ENCODE measurements around the gene CD34.
"Not testable (repeated sequence)": the region's sequence is repeated elsewhere in the genome, so short reads cannot be mapped to it uniquely, and the experiment has no call there.

The CD34 gene

DNA sequence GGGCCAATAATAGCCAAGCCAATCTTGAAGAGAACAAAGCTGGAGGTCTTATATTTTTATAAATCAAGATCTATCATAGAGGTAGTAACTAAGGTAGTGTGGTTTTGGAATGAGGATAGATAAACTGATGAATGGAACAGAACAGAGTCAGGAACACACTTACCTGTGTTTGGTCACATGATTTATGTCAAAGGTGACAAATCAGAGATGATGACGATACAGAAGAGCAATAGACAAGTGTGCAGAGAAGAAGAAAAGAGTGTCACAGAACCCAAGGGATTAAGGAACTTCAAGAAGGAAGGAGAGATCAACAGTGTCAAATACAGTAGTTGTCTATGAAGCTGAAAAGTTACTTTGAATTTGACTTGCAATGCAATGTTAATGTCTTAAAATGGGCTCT is 16.1 kb upstream of the CD34 start:
- DNase-seq (ENCODE audit: low spot score), result no peak

DNA sequence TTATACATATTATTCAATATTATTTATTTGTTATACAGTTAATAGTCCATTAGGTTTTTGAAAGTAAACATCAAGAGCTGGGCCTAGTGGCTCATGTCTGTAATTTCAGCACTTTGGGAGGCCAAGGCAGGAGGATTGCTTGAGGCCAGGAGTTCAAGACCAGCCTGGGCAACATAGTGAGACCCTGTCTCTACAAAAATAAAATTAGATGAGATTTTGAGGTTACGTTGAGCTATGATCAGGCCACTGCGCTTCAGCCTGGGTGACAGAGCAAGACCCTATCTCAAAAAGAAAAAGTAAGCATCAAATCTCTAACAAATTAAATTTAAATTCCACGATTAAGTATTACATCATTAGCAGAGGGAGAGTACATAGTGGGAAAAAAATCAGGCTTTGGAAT is 15.0 kb upstream of the CD34 start:
- not testable (repeated sequence) for DNase-seq (ENCODE audit: low spot score)

DNA sequence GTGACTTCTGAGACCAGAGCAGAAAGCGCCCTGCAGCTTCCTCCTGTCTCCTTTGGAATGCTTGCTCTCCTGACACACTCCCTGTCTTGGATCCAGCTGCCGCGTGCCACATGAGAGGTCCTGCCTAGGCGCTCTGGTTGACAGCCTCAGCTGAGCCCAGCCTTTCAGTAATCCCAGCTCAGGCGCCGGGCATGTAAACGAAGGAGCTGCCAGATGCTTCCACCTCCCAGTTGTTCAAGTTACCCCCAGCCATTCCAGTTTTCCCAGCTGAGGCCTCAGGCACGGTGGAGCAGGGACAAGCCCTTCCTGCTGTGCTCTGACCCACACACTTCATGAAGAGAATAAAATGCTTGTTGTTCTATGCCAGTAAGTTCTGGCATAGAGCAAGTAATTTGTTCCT is 14.3 kb upstream of the CD34 start:
- DNase-seq (ENCODE audit: low spot score), result peak; percentile 11

- no peak for DNase-seq (ENCODE audit: low spot score)
Measured at GRCh38 chr1:207923561-207923960, 12.6 kb upstream of the CD34 start.

- no peak for DNase-seq (ENCODE audit: low spot score)
Measured at GRCh38 chr1:207923121-207923520, 12.2 kb upstream of the CD34 start.

DNA sequence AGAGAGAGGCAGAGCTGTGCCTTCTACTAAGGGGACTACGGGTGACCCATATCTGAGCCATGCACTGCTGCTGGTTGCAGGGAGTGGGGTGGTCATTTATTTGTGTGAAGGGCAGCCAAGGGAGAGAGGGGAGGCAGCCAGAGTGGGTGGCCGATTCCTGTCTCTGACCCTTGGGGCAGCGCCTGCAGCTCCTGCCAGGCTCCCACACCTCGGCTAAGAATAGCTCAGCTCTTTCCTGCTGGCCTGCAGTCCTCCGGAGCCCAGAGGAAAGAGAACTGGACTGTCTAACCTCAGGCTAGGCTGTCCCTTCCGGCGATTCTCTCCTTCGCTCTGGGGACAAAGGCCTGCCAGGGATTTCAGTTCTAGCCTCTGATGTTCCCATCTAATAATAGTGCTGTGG is 11.6 kb upstream of the CD34 start:
- DNase-seq (ENCODE audit: low spot score), result no peak

DNA sequence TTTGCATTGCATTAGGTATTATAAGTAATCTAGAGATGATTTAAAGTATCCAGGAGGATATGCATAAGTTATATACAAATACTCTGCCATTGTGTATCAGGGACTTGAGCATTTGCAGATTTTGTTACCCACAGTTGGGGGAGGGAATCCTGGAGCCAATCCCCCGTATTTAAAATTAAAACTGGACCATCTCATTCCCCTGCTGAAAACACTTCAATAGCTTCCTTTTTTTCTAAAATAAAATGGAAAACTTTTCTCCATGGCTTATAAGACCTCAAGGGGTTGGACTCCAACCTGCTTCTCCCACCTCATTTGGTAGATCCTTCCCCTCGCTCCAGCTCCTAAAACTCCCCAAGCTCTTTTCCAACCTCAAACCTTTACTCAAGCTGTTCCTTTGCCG is 10.4 kb upstream of the CD34 start:
- DNase-seq (ENCODE audit: low spot score), result no peak

GRCh38 chr1:207920444-207921021 is 9.6 kb upstream of the CD34 start:
- DNase-seq (ENCODE audit: low spot score), result no peak

DNA sequence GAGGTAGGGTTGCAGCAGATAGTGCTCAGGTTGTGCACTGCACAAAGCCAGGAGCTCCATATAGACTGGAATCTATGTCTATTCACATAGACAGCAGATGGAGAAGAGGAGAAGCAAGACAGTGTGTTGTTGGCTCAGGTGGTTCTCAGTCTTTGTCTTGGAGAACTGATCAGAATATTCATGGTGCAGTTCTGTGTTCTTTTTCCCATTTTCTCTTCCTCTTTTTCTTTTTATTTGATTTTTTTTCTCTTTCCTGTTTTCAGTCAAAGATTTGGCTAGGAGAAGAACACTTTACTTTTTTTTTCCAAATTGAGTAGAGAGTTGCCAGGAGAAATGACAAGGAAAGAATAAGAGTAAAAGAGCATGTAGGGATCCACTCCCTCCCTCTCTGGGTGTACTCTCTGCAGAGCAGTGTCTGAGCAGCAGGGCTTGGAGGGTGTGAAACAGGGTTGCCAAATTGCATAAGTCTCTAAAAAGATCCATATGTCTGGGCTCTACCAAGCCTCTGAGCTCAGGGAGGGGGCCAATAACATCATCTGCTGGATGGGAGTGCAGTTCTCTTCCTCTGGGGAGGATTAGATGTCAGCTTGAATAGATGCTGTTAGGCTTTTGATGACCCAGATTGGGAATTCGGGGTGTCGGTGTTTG is 8.7 kb upstream of the CD34 start:
- DNase-seq (ENCODE audit: low spot score), result no peak

DNA sequence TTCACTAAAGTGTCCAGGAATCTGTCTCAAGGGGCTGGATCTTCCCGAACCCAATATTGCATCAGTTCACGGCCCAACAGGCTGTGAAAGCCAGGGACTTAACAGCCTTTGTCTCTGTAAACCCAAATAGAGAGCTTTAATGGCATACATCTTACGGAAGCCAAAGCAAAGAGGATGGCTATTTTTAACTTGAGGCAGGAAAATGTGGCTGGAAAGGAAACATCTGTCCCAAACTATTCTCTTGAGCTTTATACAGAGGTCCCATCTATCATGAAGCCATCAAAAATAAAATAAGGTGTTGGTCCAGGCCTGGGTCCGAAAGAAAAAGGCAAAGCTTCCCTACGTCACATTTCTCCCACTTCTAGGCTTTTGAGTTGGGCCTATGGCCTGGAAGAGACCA is 7.7 kb upstream of the CD34 start:
- no peak for DNase-seq (ENCODE audit: low spot score)

DNA sequence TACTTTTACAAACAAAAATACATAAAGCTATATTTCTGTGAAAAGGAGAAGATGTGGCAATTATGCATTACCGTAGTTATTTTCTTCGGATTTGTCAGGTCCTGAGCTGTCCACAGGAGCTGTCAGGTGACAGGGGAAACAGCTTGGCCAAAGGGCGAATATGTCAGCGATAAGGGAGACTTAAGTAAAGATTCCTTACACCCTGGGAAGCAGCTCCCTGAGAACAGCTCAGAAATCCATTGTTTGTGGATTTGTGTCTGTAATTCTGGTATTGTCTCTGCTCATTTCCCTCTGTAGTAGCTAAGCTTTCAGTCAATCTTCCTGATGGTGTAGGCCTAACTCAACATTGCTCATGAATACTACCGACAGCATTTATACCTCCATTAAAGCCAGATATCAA is 7.1 kb upstream of the CD34 start:
- no peak for DNase-seq (ENCODE audit: low spot score)

GRCh38 chr1:207917080-207917479 is 6.2 kb upstream of the CD34 start:
- DNase-seq (ENCODE audit: low spot score), result no peak

- DNase-seq (ENCODE audit: low spot score), result no peak
Measured at GRCh38 chr1:207913951-207914350, 3.0 kb upstream of the CD34 start.

DNA sequence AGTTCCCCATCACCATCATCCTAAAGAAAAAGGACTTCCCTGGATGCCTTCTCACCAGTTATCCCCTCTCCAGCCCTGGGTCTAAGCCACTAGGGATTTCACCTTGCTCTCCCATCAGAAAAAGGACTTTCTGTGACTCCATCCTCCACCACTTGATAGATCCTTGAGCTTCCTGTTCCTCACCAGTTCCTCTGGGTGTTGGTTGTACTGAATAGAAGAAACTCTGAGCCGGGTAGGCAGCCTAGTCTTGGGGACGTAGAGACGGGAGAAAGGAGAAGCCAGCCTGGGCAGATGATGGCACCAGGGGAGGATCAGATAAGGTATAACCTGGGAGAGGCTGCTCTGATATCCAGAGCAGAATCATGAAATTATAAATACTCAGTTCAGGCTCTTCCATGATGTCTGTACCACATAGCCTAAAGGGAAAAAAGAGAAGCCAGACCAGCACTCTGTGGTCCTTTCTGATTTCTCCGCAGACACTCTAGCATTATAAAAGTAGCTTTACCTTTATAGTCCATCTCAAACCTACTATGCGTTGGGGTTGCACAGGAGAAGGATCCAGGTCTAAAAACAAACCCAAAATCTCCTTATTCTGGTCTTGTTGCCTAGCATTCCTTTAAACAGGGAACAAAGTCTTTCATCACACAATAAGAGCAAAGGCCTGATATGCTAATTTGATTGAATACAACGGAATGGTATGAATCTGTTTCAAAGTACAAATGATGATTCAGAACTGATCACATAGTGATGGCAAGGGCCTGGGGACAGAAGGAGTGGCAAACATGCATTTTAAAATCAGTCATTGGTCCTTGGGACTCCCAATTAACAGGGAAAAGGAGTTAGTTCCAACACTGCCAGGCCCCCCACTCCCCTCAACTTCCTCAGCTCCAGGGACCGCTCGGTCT is 1.2 kb upstream of the CD34 start:
- no peak for DNase-seq (ENCODE audit: low spot score)

GRCh38 chr1:207909687-207910086 is 1.2 kb downstream of the CD34 start:
- no peak for DNase-seq (ENCODE audit: low spot score)

GRCh38 chr1:207908107-207908734 is 2.7 kb downstream of the CD34 start:
- DNase-seq (ENCODE audit: low spot score), result no peak

DNA sequence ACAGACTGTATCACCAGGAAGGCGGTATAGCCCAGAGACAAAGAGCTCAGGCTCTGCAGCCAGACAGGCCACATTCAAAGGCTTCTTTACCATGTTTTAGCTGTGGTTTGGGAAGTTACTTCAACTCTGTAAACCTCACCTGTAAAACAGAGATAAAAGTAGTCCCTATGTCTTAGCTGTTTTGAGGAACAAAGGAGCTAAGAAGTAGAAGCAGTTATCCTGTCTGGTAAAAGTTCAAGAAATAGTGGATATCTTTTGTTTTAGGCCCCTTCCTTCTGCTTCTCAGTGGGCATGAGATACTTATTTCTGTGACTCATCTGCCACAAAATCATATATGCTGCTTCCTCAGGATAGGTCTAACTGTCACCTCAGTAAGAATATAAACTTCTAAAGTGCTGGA is 6.5 kb downstream of the CD34 start:
- no peak for DNase-seq (ENCODE audit: low spot score)

- no peak for DNase-seq (ENCODE audit: low spot score)
Measured at GRCh38 chr1:207903767-207904166, 7.2 kb downstream of the CD34 start.

GRCh38 chr1:207903053-207903452 is 7.9 kb downstream of the CD34 start:
- no peak for DNase-seq (ENCODE audit: low spot score)

DNA sequence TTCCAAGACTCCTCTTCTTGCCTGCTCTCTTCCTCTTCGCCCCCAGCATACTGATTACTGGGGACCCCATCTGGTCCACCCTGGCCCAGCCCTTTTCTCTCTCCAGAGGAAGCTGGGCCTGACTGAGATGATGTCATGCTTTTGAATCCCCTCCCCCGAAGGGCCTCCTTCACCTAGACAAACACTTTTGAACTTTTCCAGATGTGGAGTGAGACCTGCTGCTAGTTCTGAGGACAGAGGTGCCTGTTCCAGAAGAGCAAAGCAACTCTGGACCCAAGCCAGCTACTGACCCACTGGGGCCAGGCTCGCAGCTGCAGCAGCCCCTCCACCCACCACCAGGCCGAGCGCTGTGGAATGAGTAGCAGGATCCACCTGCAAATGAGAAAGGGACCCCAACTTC is 8.4 kb downstream of the CD34 start:
- no peak for DNase-seq (ENCODE audit: low spot score)

DNA sequence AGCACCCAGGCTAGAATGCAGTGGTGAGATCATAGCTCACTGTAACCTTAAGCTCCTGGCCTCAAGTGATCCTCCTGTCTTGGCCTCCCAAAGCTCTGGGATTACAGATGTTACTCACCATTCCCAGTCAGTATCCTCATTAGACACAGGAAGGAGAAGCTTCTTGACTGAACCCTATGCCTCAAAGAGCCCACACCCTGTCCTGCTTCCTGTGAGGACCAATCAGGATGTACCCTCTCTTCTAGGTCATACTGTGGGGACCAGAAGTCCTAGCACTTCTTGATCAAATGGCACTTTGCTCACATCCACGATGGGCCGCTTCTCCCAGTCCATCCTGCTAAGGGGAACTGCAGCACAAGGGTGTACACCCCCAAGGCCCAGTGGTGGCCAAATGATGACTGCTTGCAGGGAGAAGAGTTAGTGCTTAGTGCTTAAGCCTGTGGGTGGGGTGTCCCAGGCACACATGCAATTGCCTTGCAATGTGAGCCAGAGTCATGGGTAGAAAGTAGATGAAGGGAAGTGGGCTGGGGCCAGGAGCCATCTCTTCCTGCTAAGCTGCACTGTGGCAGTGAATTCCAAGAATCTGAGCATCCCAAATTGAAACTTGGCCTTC is 9.8 kb downstream of the CD34 start:
- no peak for DNase-seq (ENCODE audit: low spot score)

- DNase-seq (ENCODE audit: low spot score), result no peak
Measured at GRCh38 chr1:207898836-207899235, 12.1 kb downstream of the CD34 start.
